HTR-8/SVneo (cell line): ENCODE data around the gene CCDC158.
"Not testable (repeated sequence)": the region's sequence is repeated elsewhere in the genome, so short reads cannot be mapped to it uniquely, and the experiment has no call there.

Experiments
- DNase-seq: peaks from one replicate; pipeline ENCODE4 v3.0.0; 2011; ENCODE audit warnings: low spot score, mixed read lengths; ENCODE audit not compliant: insufficient read length
- FAIRE-seq: peaks from 2 replicates; lab custom pipeline; 2011; peaks lifted over from hg19 to GRCh38; lab: Jason Lieb, UNC

CCDC158 gene

DNA sequence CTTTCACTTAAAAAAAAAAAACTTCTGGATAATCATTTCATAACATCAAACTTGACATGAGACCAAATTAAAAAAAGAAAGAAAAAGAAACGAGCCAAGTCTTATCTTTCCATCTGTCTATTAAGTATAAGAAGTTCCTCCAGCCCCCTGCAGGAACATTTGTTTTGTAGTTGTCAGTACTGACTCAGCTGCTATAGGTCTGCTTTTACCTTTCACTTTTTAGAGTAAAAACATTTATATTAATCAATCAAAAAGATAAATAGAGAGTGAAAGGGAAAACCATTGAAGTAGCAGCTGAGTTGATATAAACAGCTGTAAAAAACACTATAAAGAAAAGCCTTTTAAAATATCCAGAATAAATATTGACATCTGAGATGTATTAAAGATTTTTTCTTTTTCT is 46.1 kb downstream of the CCDC158 start:
- FAIRE-seq: no peak

DNA sequence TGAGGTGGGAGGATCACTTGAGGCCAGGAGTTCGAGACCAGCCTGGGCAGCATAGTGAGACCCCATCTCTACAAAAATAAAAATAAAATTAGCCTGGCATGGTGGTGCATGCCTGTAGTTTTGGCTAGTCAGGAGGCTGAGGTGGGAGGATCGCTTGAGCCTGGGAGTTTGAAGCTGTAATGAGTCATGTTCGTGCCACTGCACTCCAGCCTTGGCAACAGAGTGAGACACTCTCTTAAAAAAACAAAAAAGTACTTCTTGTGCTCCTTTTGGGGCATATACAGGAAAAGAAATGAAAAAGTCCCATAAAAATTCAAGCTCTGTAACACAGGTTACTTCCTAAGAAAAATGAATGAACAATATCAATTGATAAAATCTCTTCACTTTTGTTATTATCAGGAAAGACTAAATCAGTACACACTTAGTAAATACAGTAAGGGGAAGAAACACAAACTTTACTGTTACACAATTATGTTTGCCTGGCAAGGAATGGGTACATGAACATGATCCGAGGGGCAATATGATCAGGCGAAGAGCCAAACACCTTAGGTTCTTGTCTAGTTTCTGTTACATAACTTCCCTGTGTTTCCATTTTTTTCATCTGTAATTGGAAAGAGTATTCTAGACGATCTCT is 46.9 kb downstream of the CCDC158 start:
- no peak for FAIRE-seq
- no peak for DNase-seq

More for the DNA sequence above, 46.1 kb downstream of the CCDC158 start:
- no peak for DNase-seq

DNA sequence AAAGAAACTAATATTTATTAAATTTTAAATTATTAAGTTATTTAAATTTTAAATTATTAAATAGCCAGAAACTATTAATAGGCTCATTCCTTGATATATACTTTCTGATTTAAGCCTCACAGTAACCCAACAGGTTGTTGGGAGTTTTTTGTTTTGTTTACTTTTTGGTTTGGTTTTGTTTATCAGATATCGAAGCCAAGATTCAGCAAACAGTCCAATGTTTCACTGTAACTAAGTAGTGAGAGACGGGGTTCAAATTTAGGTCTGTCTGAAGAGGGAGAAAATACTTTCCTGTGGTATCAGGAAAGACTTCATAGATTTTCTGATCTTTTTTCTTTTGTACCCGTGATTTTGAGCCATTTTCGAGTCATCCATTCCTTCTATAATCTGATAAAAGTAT is 54.2 kb downstream of the CCDC158 start:
- no peak for FAIRE-seq
- no peak for DNase-seq

- no peak for FAIRE-seq
- DNase-seq: no peak
These were observed 55.3 kb downstream of the CCDC158 start for GRCh38 chr4:76365636-76366035.

DNA sequence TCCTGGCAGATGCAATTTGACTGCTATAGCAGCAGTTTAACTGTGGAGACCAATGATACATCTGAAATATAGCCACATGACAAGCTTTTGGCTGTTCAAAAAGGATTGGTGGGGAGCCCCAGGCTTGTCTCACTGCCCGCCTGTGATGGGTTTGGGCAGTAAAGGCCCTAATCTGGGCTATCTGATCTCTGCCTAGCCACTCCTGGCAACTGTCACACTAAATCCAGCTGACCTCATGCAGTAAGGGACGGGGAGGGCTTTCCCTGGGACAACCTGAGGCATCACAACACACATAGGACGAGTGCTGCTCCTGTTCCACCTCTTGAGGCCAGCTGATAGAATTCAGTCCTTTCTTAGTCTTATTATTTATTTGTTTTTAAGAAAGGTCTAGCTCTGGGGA is 56.2 kb downstream of the CCDC158 start:
- DNase-seq (no peak), FAIRE-seq (no peak)

- DNase-seq (no peak), FAIRE-seq (no peak)
These were observed 57.2 kb downstream of the CCDC158 start for GRCh38 chr4:76363556-76364290.

GRCh38 chr4:76361689-76362412 is 59.1 kb downstream of the CCDC158 start:
- FAIRE-seq: no peak
- DNase-seq: no peak

DNA sequence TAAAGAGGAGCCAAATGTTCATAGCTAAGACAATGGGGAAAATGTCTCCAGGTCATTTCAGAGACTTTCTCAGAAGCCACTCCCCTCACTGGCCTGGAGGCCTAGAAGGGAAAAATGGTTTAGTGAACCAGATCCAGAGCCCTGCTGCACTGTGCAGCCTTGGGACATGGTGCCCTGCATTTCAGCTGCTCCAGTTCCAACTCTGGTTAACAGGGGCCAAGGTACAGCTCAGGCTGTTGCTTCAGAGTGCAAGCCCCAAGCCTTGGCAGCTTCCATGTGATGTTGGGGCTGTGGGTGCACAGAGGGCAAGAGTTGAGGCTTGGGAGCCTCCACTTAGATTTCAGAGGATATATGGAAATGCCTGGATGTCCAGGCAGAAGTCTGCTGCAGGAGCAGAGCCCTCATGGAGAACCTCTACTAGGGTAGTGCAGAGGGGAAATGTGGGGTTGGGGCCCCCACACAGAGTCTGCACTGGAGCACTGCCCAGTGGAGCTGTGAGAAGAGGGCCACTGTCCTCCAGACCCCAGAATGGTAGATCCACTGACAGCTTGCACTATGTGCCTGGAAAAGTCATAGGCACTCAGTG is 61.0 kb downstream of the CCDC158 start:
- FAIRE-seq, DNase-seq: not testable (repeated sequence)

DNA sequence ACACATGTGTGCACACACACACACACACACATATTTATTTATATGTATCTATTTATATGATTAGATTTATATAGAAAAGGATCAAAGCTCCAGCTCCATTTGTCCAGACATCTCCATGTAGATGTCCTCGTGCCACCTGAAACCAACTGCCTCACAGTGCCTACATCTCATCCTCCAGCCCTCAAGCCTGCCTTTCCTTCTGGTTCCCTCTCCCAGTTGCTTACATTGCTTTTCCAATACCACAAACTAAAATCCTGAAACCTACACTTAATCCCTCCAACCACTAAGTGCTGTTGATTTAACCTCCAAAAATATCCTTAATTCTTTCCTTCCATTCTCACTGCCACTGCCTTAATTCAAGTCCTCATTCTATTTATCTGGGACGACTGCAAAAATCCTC is 63.0 kb downstream of the CCDC158 start:
- DNase-seq: no peak

GRCh38 chr4:76354517-76355473 is 66.1 kb downstream of the CCDC158 start:
- DNase-seq: no peak
- FAIRE-seq: no peak

More for the DNA sequence above, 63.0 kb downstream of the CCDC158 start:
- FAIRE-seq: no peak

GRCh38 chr4:76342803-76343202 is 78.1 kb downstream of the CCDC158 start:
- no peak for DNase-seq
- FAIRE-seq: no peak

GRCh38 chr4:76342191-76342590 is 78.8 kb downstream of the CCDC158 start:
- FAIRE-seq (no peak), DNase-seq (no peak)

- peak; percentile 3 for DNase-seq
These were observed 79.9 kb downstream of the CCDC158 start for GRCh38 chr4:76341063-76341462.

DNA sequence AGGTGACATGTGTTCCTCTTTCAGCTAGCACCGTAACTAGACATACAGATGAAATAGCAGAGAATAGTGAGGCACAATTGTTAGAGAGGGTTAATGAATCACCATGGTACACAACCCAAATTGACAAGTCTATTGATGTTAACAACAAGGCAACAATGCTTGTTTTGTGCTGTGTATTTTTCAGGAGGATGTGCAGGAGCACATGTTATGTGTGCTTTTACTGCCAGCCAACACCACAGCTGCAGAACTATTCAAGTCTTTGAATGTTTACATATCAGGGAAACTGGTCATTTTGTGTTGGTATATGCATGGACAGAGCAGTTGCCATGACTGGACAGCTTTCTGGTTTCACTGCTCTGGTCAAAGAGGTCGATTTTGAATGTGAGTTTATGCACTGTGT is 81.6 kb downstream of the CCDC158 start:
- FAIRE-seq: no peak

More at GRCh38 chr4:76341063-76341462, 79.9 kb downstream of the CCDC158 start:
- FAIRE-seq: no peak

GRCh38 chr4:76334885-76335284 is 86.1 kb downstream of the CCDC158 start:
- no peak for DNase-seq
- FAIRE-seq: no peak

More for the DNA sequence above, 81.6 kb downstream of the CCDC158 start:
- no peak for DNase-seq

DNA sequence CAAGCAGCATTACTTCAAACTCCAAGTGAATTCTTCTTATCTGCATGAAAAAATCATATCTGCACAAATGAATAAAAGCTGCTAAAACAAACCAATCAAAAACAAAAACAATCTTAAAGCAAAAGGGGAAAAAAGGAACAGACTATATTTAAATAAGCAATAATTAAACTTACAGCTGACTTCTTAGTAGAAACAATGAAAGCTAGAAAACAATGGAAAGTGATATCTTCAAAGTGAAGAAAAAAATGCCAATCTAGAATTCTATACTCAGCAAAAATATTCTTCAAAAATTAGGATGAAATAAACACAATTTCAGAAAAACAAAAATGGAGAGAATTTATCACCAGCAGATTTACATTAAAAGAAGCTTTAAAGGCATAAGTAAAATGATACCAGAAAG is 94.4 kb downstream of the CCDC158 start:
- DNase-seq (no peak), FAIRE-seq (no peak)

GRCh38 chr4:76325072-76325471 is 95.9 kb downstream of the CCDC158 start:
- DNase-seq (no peak), FAIRE-seq (no peak)

DNA sequence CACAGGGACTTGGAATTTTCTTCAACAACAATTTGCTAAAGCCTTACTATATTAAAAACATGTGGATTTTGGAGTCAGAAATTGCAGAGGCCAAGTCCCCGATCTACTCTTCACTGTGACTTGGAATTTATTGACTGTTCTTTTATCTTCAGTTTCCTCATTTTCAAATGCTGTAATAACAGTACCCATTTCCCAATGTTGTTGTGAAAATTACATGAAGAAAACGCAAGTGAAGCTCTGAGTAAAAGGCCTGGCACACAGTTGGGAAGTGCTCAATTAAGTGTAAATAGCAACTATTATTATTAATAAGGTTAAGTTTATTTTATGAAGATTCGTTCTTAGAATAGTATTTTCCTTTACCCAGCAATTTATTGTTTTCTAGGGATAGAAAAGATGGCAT is 98.7 kb downstream of the CCDC158 start:
- FAIRE-seq (no peak), DNase-seq (no peak)

DNA sequence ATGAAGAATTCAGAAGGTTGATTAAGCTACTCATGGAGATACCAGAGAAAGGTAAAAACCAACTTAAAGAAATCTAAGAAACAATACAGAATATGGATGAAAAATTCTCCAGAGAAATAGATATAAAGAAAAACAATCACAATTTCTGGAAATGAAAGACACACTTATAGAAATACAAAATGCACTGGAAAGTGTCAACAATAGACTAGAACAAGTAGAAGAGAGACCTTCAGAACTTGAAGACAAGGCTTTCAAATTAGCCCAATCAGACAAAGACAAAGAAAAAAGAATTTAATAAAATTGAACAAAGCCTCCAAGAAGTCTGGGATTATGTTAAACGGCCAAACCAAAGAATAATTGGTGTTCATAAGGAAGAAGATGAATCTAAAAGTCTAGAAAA is 104.8 kb downstream of the CCDC158 start:
- FAIRE-seq (no peak), DNase-seq (no peak)
